Ascending aorta (tissue), 2 donors: ENCODE results near the gene SIM2. TPM values are rescaled to one million over a fixed set of nuclear protein-coding genes. Genes with fewer than 3 reads are reported as not detected.

ENCODE experiments used
- DNase-seq, 2 donors: peaks; one replicate each; pipeline ENCODE4 v3.0.0-alpha.2; 2019; ENCODE audit warnings: low spot score in 2 of 2
- H3K27ac ChIP-seq, 2 donors: fragments of 200-600 bp; sonication (generic); one replicate each; pipeline ENCODE4 v1.5.1; 2016 to 2017; ENCODE audit warnings: mild to moderate bottlenecking in 1 of 2
- H3K27me3 ChIP-seq: fragments of 200-600 bp; sonication (generic); one replicate; pipeline ENCODE4 v1.5.1; 2017
- H3K36me3 ChIP-seq, 2 donors: fragments of 200-600 bp; sonication (generic); one replicate each; pipeline ENCODE4 v1.5.1; 2016
- H3K4me1 ChIP-seq, 2 donors: fragments of 200-600 bp; sonication (generic); one replicate each; pipeline ENCODE4 v1.5.1; 2016 to 2017; ENCODE audit warnings: mild to moderate bottlenecking in 1 of 2
- H3K4me3 ChIP-seq, 2 donors: fragments of 200-600 bp; sonication (generic); one replicate each; pipeline ENCODE4 v1.5.1; 2016 to 2017; ENCODE audit warnings: mild to moderate bottlenecking in 1 of 2
- H3K9me3 ChIP-seq, 2 donors: fragments of 200-600 bp; sonication (generic); one replicate each; pipeline ENCODE4 v1.5.1; 2016
- CTCF ChIP-seq, 3 experiments: fragments of 200-600 bp in 2 of 3; fragments of 450-650 bp in 1 of 3; sonication (generic) in 2 of 3; IDR thresholded peaks; one replicate each; pipeline ENCODE4 v1.5.1; 2016 to 2019; ENCODE audit warnings: antibody characterized with exemption in 3 of 3, mild to moderate bottlenecking in 1 of 3, moderate library complexity in 1 of 3
- intact Hi-C: fragments of 100-400 bp; cut with DNase I; formaldehyde crosslinking; loops from one replicate; pipeline ENCODE4 v1.15.1; 2023
- total RNA-seq: library from RNA; depleted of rRNA; stranded (reverse); fragments of >200 nt; gene quantifications from one replicate; pipeline ENCODE4 v1.1.0, GENCODE V29; 2016

SIM2 gene
- total RNA-seq, 1 donor from 2014 or later, result not detected

GRCh38 chr21:36734367-36735200, 35.7 kb downstream of the SIM2 start:
- H3K27ac ChIP-seq, result no peak overlapping the region
- H3K9me3 ChIP-seq, result no peaks in the 10 kb centered on the region
- no peaks in the 10 kb centered on the region for H3K27me3 ChIP-seq
- H3K4me3 ChIP-seq, result no peak overlapping the region
- H3K36me3 ChIP-seq, result no peaks in the 10 kb centered on the region
- no peak for DNase-seq
- no peak for TF ChIP-seq CTCF (IDR thresholded peaks at IDR 0.05)
- intact Hi-C loops, result no loop called here
- no peaks in the 10 kb centered on the region for H3K4me1 ChIP-seq

- Histone ChIP-seq H3K36me3 (no peaks in the 10 kb centered on the region), H3K9me3 (no peaks in the 10 kb centered on the region), H3K27me3 (no peaks in the 10 kb centered on the region), H3K4me1 (no peaks in the 10 kb centered on the region), H3K27ac (no peak overlapping the region), H3K4me3 (no peak overlapping the region)
- DNase-seq, result no peak
- no peak for TF ChIP-seq CTCF (IDR thresholded peaks at IDR 0.05)
- intact Hi-C loops, result no loop called here
These were observed 36.2 kb downstream of the SIM2 start for GRCh38 chr21:36735201-36735515.

GRCh38 chr21:36735724-36736320, 36.9 kb downstream of the SIM2 start:
- no peak for TF ChIP-seq CTCF (IDR thresholded peaks at IDR 0.05)
- H3K4me1 ChIP-seq, result no peaks in the 10 kb centered on the region
- H3K27me3 ChIP-seq, result no peaks in the 10 kb centered on the region
- no peaks in the 10 kb centered on the region for H3K9me3 ChIP-seq
- intact Hi-C loops, result no loop called here
- H3K4me3 ChIP-seq, result no peak overlapping the region
- H3K27ac ChIP-seq, result no peak overlapping the region
- H3K36me3 ChIP-seq, result no peaks in the 10 kb centered on the region
- DNase-seq, result no peak

- H3K9me3 ChIP-seq, result no peaks in the 10 kb centered on the region
- H3K27me3 ChIP-seq, result no peaks in the 10 kb centered on the region
- H3K27ac ChIP-seq, result no peak overlapping the region
- H3K4me1 ChIP-seq, result no peaks in the 10 kb centered on the region
- intact Hi-C loops, result no loop called here
- TF ChIP-seq CTCF (IDR thresholded peaks at IDR 0.05), result no peak
- DNase-seq, result peak in 1 of 2 donors; percentile 33
- H3K4me3 ChIP-seq, result no peak overlapping the region
- no peaks in the 10 kb centered on the region for H3K36me3 ChIP-seq
These were observed 39.7 kb downstream of the SIM2 start for GRCh38 chr21:36738489-36739126.

GRCh38 chr21:36741506-36741905, 42.6 kb downstream of the SIM2 start:
- H3K36me3 ChIP-seq, result no peaks in the 10 kb centered on the region
- no peak for TF ChIP-seq CTCF (IDR thresholded peaks at IDR 0.05)
- H3K27ac ChIP-seq, result no peak overlapping the region
- peaks cover 0 to 3% of the 10 kb centered on the region in 2 donors for H3K4me1 ChIP-seq
- no peaks in the 10 kb centered on the region for H3K9me3 ChIP-seq
- intact Hi-C loops, result no loop called here
- no peak overlapping the region for H3K4me3 ChIP-seq
- H3K27me3 ChIP-seq, result no peaks in the 10 kb centered on the region
- no peak for DNase-seq
